Measurements from ENCODE around the gene MST1. TPM values are rescaled to one million over a fixed set of nuclear protein-coding genes. Genes with fewer than 3 reads are reported as not detected.

The MST1 gene
- total RNA-seq, 1 experiment from 2014 or later: 0.59 TPM

GRCh38 chr3:49634736-49635135 lies 54.5 kb downstream of the MST1 start:
- DNase-seq (ENCODE audit: low read depth): no peak

Other genes with a start within 250 kb of the MST1 start
- gene DAG1, start 219.2 kb downstream of the MST1 start, total RNA-seq (2014; rRNA removed; shearing (Covaris generic)): 79.8 and 104 TPM in 2 replicates
- 0.07 and 0.27 TPM in 2 replicates for gene BSN, start 135.0 kb downstream of the MST1 start, total RNA-seq (2014; rRNA removed; shearing (Covaris generic))
- 60.4 and 88.6 TPM in 2 replicates for gene APEH, start 15.1 kb downstream of the MST1 start, total RNA-seq (2014; rRNA removed; shearing (Covaris generic))
- gene RNF123, start 83 bp upstream of the MST1 start, total RNA-seq (2014; rRNA removed; shearing (Covaris generic)): 6.9 and 13.7 TPM in 2 replicates
- 5.5 TPM in 1 of 2 replicates, not detected in the other for gene AMIGO3, start 30.2 kb upstream of the MST1 start, total RNA-seq (2014; rRNA removed; shearing (Covaris generic))
- gene GMPPB, start 34.5 kb upstream of the MST1 start, total RNA-seq (2014; rRNA removed; shearing (Covaris generic)): 20.4 and 39.4 TPM in 2 replicates
- 21.4 and 33.7 TPM in 2 replicates for gene IP6K1, start 97.1 kb upstream of the MST1 start, total RNA-seq (2014; rRNA removed; shearing (Covaris generic))
- not detected in 2 replicates for gene CDHR4, start 110.4 kb upstream of the MST1 start, total RNA-seq (2014; rRNA removed; shearing (Covaris generic))
- 0.89 and 1.6 TPM in 2 replicates for gene INKA1, start 113.8 kb upstream of the MST1 start, total RNA-seq (2014; rRNA removed; shearing (Covaris generic))
- gene UBA7, start 124.5 kb upstream of the MST1 start, total RNA-seq (2014; rRNA removed; shearing (Covaris generic)): 21.8 and 46.1 TPM in 2 replicates
- 6.5 and 9.9 TPM in 2 replicates for gene TRAIP, start 167.1 kb upstream of the MST1 start, total RNA-seq (2014; rRNA removed; shearing (Covaris generic))
- gene CAMKV, start 180.4 kb upstream of the MST1 start, total RNA-seq (2014; rRNA removed; shearing (Covaris generic)): 0.12 and 0.27 TPM in 2 replicates
- gene MST1R, start 214.4 kb upstream of the MST1 start, total RNA-seq (2014; rRNA removed; shearing (Covaris generic)): 0.17 and 1.4 TPM in 2 replicates
- 2.8 and 5.1 TPM in 2 replicates for gene MON1A, start 240.3 kb upstream of the MST1 start, total RNA-seq (2014; rRNA removed; shearing (Covaris generic))

Data from M059J (cell line).